Right lobe of liver (tissue), 6 donors: ENCODE measurements around the gene TEX11. TPM values are rescaled to one million over a fixed set of nuclear protein-coding genes. Genes with fewer than 3 reads are reported as not detected.

Experiments used
- ATAC-seq, 4 donors: fragments of 200-7000 bp; cut with Tn5 transposase; one replicate each; pipeline ENCODE4 v1.9.1; 2020; ENCODE audit warnings: mild to moderate bottlenecking in 4 of 4, moderate library complexity in 4 of 4
- DNase-seq, 3 donors: peaks; one replicate each; pipeline ENCODE4 v3.0.0-alpha.2; 2020
- H3K27ac ChIP-seq, 3 donors: fragments of 200-600 bp; one replicate each; pipeline ENCODE4 v1.8.0; 2022
- H3K27me3 ChIP-seq, 2 donors: fragments of 200-600 bp; one replicate each; pipeline ENCODE4 v1.8.0; 2022
- H3K36me3 ChIP-seq, 4 donors: fragments of 200-600 bp; sonication (generic) in 1 of 4; one replicate each; pipeline versions ENCODE4 v1.5.1 to v1.8.0; 2017 to 2022; ENCODE audit warnings: control low read depth in 1 of 4
- H3K4me1 ChIP-seq, 4 donors: fragments of 200-600 bp; sonication (generic) in 1 of 4; one replicate each; pipeline versions ENCODE4 v1.5.1 to v1.8.0; 2017 to 2022; ENCODE audit warnings: control low read depth in 1 of 4
- H3K4me3 ChIP-seq, 3 donors: fragments of 200-600 bp; one replicate each; pipeline ENCODE4 v1.8.0; 2022
- H3K9me3 ChIP-seq, 4 donors: fragments of 200-600 bp; sonication (generic) in 1 of 4; one replicate each; pipeline versions ENCODE4 v1.5.1 to v1.8.0; 2017 to 2022; ENCODE audit warnings: control low read depth in 1 of 4
- CTCF ChIP-seq, 4 donors: fragments of 200-600 bp in 3 of 4; fragments of 450-650 bp in 1 of 4; IDR thresholded peaks; one replicate each; pipeline versions ENCODE4 v1.5.1 to v1.8.0; 2016 to 2022; ENCODE audit warnings: antibody characterized with exemption in 4 of 4, mild to moderate bottlenecking in 2 of 4
- POLR2A ChIP-seq: fragments of 450-650 bp; IDR thresholded peaks from one replicate; pipeline ENCODE4 v1.6.1; 2017; ENCODE audit warnings: antibody characterized with exemption, mild to moderate bottlenecking
- WGBS: methylation state at CpG from one replicate; pipeline ENCODE4 v1.1.6; 2018; ENCODE audit warnings: low coverage, low lambda C conversion rate; ENCODE audit not compliant: insufficient coverage; ENCODE audit errors: missing lambda C conversion rate; 5-methylcytosine and 5-hydroxymethylcytosine counted together
- intact Hi-C, 2 donors: fragments of 100-400 bp; cut with DNase I; formaldehyde crosslinking; loops; one replicate each; pipeline versions ENCODE4 v1.11.2 to v1.14.1; 2022
- total RNA-seq, 6 experiments: library from RNA; depleted of rRNA in 2 of 6; stranded (reverse); fragments of >200 nt in 2 of 6; fragmentation: NEBNext Ultra II Directional in 3 of 6; extraction: Animal tissue kit (Norgen Biotek cat#: 25700) in 3 of 6; gene quantifications; one replicate each; pipeline versions ENCODE4 v1.1.0 to v1.2.4, GENCODE V29; 2016 to 2023
- donor health status: DM: no; HTN: yes; CAD: no.
- donor health status: DM: no; HTN: no; CAD: no.
- donor health status: DM: no; HTN: no; CAD: no.
- donor health status: DM: no; HTN: yes; CAD: no.
- donor health status: DM: no; HTN: yes; CAD: no.

TEX11 gene
- total RNA-seq, 6 experiments from 2014 or later: 0.09 TPM; not detected in 5

- intact Hi-C loops: no loop called here
- Histone ChIP-seq H3K27me3 (peaks cover 0 to 6% of the 10 kb centered on the region in 2 donors), H3K4me1 (no peaks in the 10 kb centered on the region), H3K36me3 (no peaks in the 10 kb centered on the region), H3K27ac (no peak overlapping the region), H3K9me3 (no peaks in the 10 kb centered on the region), H3K4me3 (no peak overlapping the region)
- TF ChIP-seq CTCF (IDR thresholded peaks at IDR 0.05) (no peak), POLR2A (no peak)
- 72% methylated on average over 2 of the region's 2 CpGs for WGBS
- no peak for DNase-seq
- no peak for ATAC-seq
Observed at GRCh38 chrX:70482300-70482699, 426.2 kb downstream of the TEX11 start.

- ATAC-seq (no peak), DNase-seq (no peak)
- TF ChIP-seq CTCF (IDR thresholded peaks at IDR 0.05) (no peak), POLR2A (no peak)
- Histone ChIP-seq H3K9me3 (no peaks in the 10 kb centered on the region), H3K36me3 (no peaks in the 10 kb centered on the region), H3K27me3 (peaks cover 3 to 6% of the 10 kb centered on the region in 2 donors), H3K27ac (no peak overlapping the region), H3K4me1 (no peaks in the 10 kb centered on the region), H3K4me3 (no peak overlapping the region)
- WGBS: 50% methylated on average over 6 of the region's 8 CpGs
- intact Hi-C loops: no loop called here
Observed at GRCh38 chrX:70481471-70482270, 426.8 kb downstream of the TEX11 start.

- no peak for TF ChIP-seq POLR2A
- TF ChIP-seq CTCF (IDR thresholded peaks at IDR 0.05): no peak
- Histone ChIP-seq H3K4me3 (no peak overlapping the region), H3K27me3 (peaks cover 3 to 6% of the 10 kb centered on the region in 2 donors), H3K4me1 (no peaks in the 10 kb centered on the region), H3K9me3 (no peaks in the 10 kb centered on the region), H3K36me3 (no peaks in the 10 kb centered on the region), H3K27ac (no peak overlapping the region)
- intact Hi-C loops: no loop called here
- WGBS: 35% methylated on average over 5 of the region's 9 CpGs
- DNase-seq: no peak
- ATAC-seq: no peak
Observed at GRCh38 chrX:70480660-70481018, 427.9 kb downstream of the TEX11 start.

GRCh38 chrX:70479922-70480659 lies 428.4 kb downstream of the TEX11 start:
- H3K27me3 ChIP-seq: peaks cover 3 to 6% of the 10 kb centered on the region in 2 donors
- no peak overlapping the region for H3K27ac ChIP-seq
- H3K9me3 ChIP-seq: no peaks in the 10 kb centered on the region
- intact Hi-C loops: no loop called here
- no peaks in the 10 kb centered on the region for H3K4me1 ChIP-seq
- no peaks in the 10 kb centered on the region for H3K36me3 ChIP-seq
- no peak overlapping the region for H3K4me3 ChIP-seq
- DNase-seq: no peak
- TF ChIP-seq CTCF (IDR thresholded peaks at IDR 0.05) (no peak), POLR2A (no peak)
- no peak for ATAC-seq
- 51% methylated on average over 4 of the region's 6 CpGs for WGBS
